PC-3 (cell line): ENCODE measurements around the gene PCBP3.
"Not testable (repeated sequence)": the region's sequence is repeated elsewhere in the genome, so short reads cannot be mapped to it uniquely, and the experiment has no call there.

Experiments used
- CTCF ChIP-seq: fragments of 300-600 bp; sonication (generic); conservative IDR thresholded peaks from 2 replicates; pipeline ENCODE4 v1.5.1; 2017; ENCODE audit warnings: antibody characterized with exemption, low read depth, mild to moderate bottlenecking, low read length
- EZH2 ChIP-seq: fragments of 300-600 bp; sonication (generic); IDR thresholded peaks from one replicate; pipeline ENCODE4 v1.6.1; 2017; ENCODE audit warnings: antibody characterized with exemption, mild to moderate bottlenecking, low read length; ENCODE audit not compliant: unreplicated experiment
- EZH2phosphoT487 ChIP-seq: fragments of 300-600 bp; sonication (generic); IDR thresholded peaks from 2 replicates; pipeline ENCODE4 v1.6.1; 2018; ENCODE audit warnings: mild to moderate bottlenecking, antibody characterized with exemption, low read length, borderline replicate concordance

- not testable (repeated sequence) for TF ChIP-seq CTCF, EZH2, EZH2phosphoT487
These were observed 21.8 kb upstream of the PCBP3 start for GRCh38 chr21:45621435-45622331.
